ENCODE results near the gene NABP1.

Gene NABP1

GRCh38 chr2:191650896-191651773, 26.8 kb upstream of the NABP1 start:
- H3K27ac ChIP-seq = no peak overlapping the region
- no peak for TF ChIP-seq CTCF (IDR thresholded peaks at IDR 0.05)
- no peak for TF ChIP-seq ZFX (IDR thresholded peaks at IDR 0.05; ENCODE audit: borderline replicate concordance)

DNA sequence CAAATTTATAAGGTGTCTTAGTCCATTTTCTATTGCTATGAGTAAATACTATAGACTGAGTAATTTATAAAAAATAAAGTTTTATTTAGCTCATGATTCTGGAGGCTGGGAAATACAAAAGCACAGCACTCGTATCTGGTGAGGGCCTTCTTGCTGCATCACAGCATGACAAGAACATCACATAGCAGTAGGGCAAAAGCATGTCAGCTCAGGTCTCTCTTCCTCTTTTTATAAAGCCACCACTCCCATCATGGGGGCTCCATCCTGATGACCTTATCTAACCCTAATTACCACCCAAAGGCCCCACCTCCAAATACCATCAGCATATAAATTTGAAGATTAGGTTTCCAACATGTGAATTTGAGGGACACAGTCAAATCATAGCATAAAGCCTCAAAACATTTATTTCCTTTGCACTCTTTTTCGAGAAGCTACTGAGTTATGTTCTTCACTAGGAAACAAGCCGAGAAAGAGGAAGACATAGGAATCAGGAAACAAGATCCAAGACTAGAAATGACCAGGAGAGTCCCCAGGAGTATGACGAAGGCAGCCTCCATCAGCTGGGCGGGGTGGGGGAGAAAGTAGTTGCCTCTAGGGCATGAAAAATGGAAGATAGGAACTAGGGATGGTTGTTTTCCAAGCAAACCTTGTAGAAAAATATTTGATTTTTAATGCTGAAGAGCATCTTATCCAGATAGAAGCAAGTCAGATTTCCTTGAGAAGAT, 24.1 kb upstream of the NABP1 start:
- TF ChIP-seq CTCF (IDR thresholded peaks at IDR 0.05) (no peak), ZFX (IDR thresholded peaks at IDR 0.05; ENCODE audit: borderline replicate concordance) (no peak)
- no peak overlapping the region for H3K27ac ChIP-seq

DNA sequence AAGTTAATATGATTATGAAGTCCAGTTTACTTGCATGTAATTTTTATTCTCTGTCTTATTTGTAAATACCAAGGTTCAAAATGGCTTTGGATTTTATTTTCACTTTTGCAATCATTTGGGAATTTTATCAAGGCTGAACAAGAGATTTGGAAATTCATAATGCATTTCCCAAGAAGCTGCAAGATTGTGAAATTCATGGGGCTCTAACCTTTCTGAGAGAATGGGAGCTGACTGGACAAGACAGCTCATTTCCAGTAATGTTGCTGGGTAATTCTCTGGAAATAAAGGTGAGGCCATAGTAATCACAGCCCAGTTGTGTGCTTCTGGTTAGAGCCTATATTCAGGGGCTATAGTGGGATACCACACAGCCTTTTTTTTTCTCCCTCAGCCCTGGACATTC, 21.5 kb upstream of the NABP1 start:
- no peak overlapping the region for H3K27ac ChIP-seq
- TF ChIP-seq ZFX (IDR thresholded peaks at IDR 0.05; ENCODE audit: borderline replicate concordance) (no peak), CTCF (IDR thresholded peaks at IDR 0.05) (no peak)

DNA sequence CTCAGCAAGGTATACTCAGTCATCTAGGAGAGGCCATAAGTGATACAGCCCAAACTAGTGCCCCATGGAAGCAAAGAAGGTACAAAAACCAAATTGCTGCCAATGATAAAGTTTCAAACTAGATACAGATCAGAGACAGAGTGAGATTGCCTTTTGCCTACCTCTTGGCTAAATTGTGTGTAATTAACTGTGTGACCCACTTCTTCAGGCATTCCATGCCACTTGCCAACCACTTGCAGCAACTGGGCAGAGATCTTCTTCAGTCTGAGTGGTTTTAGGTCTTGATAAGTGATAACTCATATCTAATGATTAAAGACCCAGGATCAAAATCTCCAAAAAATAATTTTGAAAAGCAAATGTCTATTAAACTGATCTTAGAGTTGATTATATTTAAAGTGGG, 21.1 kb upstream of the NABP1 start:
- H3K27ac ChIP-seq = no peak overlapping the region
- TF ChIP-seq CTCF (IDR thresholded peaks at IDR 0.05) = no peak
- no peak for TF ChIP-seq ZFX (IDR thresholded peaks at IDR 0.05; ENCODE audit: borderline replicate concordance)

- TF ChIP-seq CTCF (IDR thresholded peaks at IDR 0.05) = no peak
- TF ChIP-seq ZFX (IDR thresholded peaks at IDR 0.05; ENCODE audit: borderline replicate concordance) = no peak
- H3K27ac ChIP-seq = no peak overlapping the region
Measured at GRCh38 chr2:191657977-191658376, 20.0 kb upstream of the NABP1 start.

GRCh38 chr2:191659198-191659597, 18.7 kb upstream of the NABP1 start:
- TF ChIP-seq CTCF (IDR thresholded peaks at IDR 0.05) (no peak), ZFX (IDR thresholded peaks at IDR 0.05; ENCODE audit: borderline replicate concordance) (no peak)
- no peak overlapping the region for H3K27ac ChIP-seq

- TF ChIP-seq ZFX (IDR thresholded peaks at IDR 0.05; ENCODE audit: borderline replicate concordance) = no peak
- no peak for TF ChIP-seq CTCF (IDR thresholded peaks at IDR 0.05)
- H3K27ac ChIP-seq = no peak overlapping the region
Measured at GRCh38 chr2:191660575-191660974, 17.4 kb upstream of the NABP1 start.
